Measurements from ENCODE around the gene NELL1. TPM values are rescaled to one million over a fixed set of nuclear protein-coding genes. Genes with fewer than 3 reads are reported as not detected.

NELL1 gene
- total RNA-seq, 2 experiments from 2014 or later = not detected

- intact Hi-C loops (cut with micrococcal nuclease) = loop anchor here (5.0 to 10.0 kb wide), 2 partner anchors 864 to 1647 kb away; no protein-coding TSS in a partner anchor
Observed at GRCh38 chr11:20647976-20648565, 21.3 kb upstream of the NELL1 start.

DNA sequence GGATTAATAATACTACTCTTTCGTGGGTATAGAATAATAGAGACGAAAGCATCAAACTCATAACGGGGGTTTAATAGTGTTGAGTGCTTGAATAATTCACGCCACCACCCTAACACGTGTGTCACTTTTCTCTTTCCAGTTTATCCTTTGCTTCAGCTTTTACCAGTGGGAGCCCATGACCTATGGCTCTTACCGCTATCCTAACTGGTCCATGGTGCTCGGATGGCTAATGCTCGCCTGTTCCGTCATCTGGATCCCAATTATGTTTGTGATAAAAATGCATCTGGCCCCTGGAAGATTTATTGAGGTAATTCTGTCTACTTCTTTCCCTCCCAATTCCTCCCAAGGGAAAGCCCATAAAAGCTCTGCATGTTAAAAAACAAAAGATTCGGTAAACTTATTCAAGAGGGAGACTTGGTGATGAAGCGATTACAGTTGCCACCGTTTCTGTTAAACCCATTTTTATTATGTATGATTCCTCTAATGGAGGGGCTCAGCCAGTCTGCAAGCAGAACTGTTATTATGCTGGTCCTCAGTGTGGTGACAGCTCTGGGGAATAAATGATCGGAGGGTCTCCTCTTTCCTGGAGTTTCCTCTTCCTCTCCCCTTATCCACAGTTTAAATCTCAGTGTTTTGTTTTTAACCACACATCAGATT lies 17.1 kb upstream of the NELL1 start:
- no peaks in the 10 kb centered on the region for H3K4me1 Mint-ChIP-seq (ENCODE audit: low read depth)
- peaks cover 11% of the 10 kb centered on the region for H3K27me3 Mint-ChIP-seq
- no peak for TF ChIP-seq CTCF (IDR thresholded peaks at IDR 0.05)
- CTCF ChIA-PET = interaction anchor here (0.6 kb wide), 1 partner anchor 122 kb away, joined by 3 read pairs; no protein-coding TSS in a partner anchor
- POLR2A ChIA-PET = no interaction called here
- no peaks in the 10 kb centered on the region for H3K36me3 Mint-ChIP-seq (ENCODE audit: low read depth)
- H3K9me3 Mint-ChIP-seq = no peaks in the 10 kb centered on the region
- intact Hi-C loops (cut with micrococcal nuclease) = no loop called here
- ATAC-seq = no peak
- H3K27ac Mint-ChIP-seq = no peak overlapping the region
- no peak overlapping the region for H3K4me3 Mint-ChIP-seq
- DNase-seq = no peak

More at GRCh38 chr11:20647976-20648565, 21.3 kb upstream of the NELL1 start:
- ATAC-seq (peak; percentile 37), DNase-seq (peak; percentile 52)
- Mint-ChIP-seq H3K4me3 (no peak overlapping the region), H3K4me1 (ENCODE audit: low read depth) (no peaks in the 10 kb centered on the region), H3K9me3 (no peaks in the 10 kb centered on the region), H3K27me3 (peaks cover 2% of the 10 kb centered on the region), H3K27ac (no peak overlapping the region), H3K36me3 (ENCODE audit: low read depth) (no peaks in the 10 kb centered on the region)
- ChIA-PET CTCF (interaction anchor here (0.8 to 3.1 kb wide), 16 partner anchors 9 to 1657 kb away, joined by 3 to 35 read pairs (median 4); partner anchors contain the start of gene NELL1), POLR2A (interaction anchor here (0.6 to 0.7 kb wide), 2 partner anchors 33 to 334 kb away, joined by 3 read pairs; no protein-coding TSS in a partner anchor)
- peak; percentile 93 for TF ChIP-seq CTCF (IDR thresholded peaks at IDR 0.05)

DNA sequence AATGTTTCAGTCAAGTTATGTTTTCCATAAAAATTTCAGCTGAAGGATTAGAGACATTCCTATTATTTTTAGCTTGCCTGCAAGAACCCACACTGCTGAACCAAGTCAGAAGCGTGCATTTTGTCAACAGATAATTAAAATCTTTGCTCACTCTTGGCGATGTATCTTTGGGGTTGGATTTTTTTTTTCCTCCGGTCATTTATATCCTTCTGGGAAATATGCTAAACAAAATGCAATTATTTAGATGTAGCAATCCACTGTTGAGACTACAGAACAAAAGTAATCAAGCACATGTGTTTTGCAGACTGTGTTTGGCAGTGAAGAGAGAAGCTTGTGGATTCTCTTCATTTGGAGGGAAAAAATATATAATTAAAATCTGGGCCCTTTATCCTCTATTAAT lies 15.3 kb upstream of the NELL1 start:
- ATAC-seq = no peak
- Mint-ChIP-seq H3K9me3 (no peaks in the 10 kb centered on the region), H3K36me3 (ENCODE audit: low read depth) (no peaks in the 10 kb centered on the region), H3K27ac (no peak overlapping the region), H3K4me3 (no peak overlapping the region), H3K27me3 (peaks cover 11% of the 10 kb centered on the region), H3K4me1 (ENCODE audit: low read depth) (no peaks in the 10 kb centered on the region)
- intact Hi-C loops (cut with micrococcal nuclease) = no loop called here
- POLR2A ChIA-PET = no interaction called here
- CTCF ChIA-PET = no interaction called here
- no peak for TF ChIP-seq CTCF (IDR thresholded peaks at IDR 0.05)
- DNase-seq = no peak

GRCh38 chr11:20656901-20657300 lies 12.5 kb upstream of the NELL1 start:
- no peaks in the 10 kb centered on the region for H3K4me1 Mint-ChIP-seq (ENCODE audit: low read depth)
- ChIA-PET CTCF (interaction anchor here (1.9 to 2.7 kb wide), 2 partner anchors 9 to 15 kb away, joined by 10 to 13 read pairs; no protein-coding TSS in a partner anchor), POLR2A (no interaction called here)
- no peak overlapping the region for H3K4me3 Mint-ChIP-seq
- no peaks in the 10 kb centered on the region for H3K9me3 Mint-ChIP-seq
- intact Hi-C loops (cut with micrococcal nuclease) = no loop called here
- DNase-seq (no peak), ATAC-seq (no peak)
- no peak for TF ChIP-seq CTCF (IDR thresholded peaks at IDR 0.05)
- H3K27ac Mint-ChIP-seq = no peak overlapping the region
- peaks cover 14% of the 10 kb centered on the region for H3K27me3 Mint-ChIP-seq
- H3K36me3 Mint-ChIP-seq (ENCODE audit: low read depth) = no peaks in the 10 kb centered on the region

- ChIA-PET CTCF (interaction anchor here (2.7 kb wide), 1 partner anchor 14 kb away, joined by 10 read pairs; no protein-coding TSS in a partner anchor), POLR2A (no interaction called here)
- ATAC-seq (no peak), DNase-seq (no peak)
- Mint-ChIP-seq H3K4me1 (ENCODE audit: low read depth) (no peaks in the 10 kb centered on the region), H3K4me3 (no peak overlapping the region), H3K36me3 (ENCODE audit: low read depth) (no peaks in the 10 kb centered on the region), H3K27me3 (peaks cover 14% of the 10 kb centered on the region), H3K9me3 (peaks cover 1% of the 10 kb centered on the region), H3K27ac (no peak overlapping the region)
- TF ChIP-seq CTCF (IDR thresholded peaks at IDR 0.05) = no peak
- intact Hi-C loops (cut with micrococcal nuclease) = no loop called here
Observed at GRCh38 chr11:20658135-20658534, 11.3 kb upstream of the NELL1 start.
